ENCODE data around the gene NACA2. TPM values are rescaled to one million over a fixed set of nuclear protein-coding genes. Genes with fewer than 3 reads are reported as not detected.

Gene NACA2
- total and polyA plus RNA-seq, 2 donors (not counting 1 experiment from before 2014, with no cell fraction given): not detected

GRCh38 chr17:61578645-61579044 lies 12.4 kb downstream of the NACA2 start:
- no peak overlapping the region for H3K4me2 ChIP-seq (replicated peaks; ENCODE audit: low read depth, low read length, poor library complexity, severe bottlenecking)
- TF ChIP-seq, protein P1, sequence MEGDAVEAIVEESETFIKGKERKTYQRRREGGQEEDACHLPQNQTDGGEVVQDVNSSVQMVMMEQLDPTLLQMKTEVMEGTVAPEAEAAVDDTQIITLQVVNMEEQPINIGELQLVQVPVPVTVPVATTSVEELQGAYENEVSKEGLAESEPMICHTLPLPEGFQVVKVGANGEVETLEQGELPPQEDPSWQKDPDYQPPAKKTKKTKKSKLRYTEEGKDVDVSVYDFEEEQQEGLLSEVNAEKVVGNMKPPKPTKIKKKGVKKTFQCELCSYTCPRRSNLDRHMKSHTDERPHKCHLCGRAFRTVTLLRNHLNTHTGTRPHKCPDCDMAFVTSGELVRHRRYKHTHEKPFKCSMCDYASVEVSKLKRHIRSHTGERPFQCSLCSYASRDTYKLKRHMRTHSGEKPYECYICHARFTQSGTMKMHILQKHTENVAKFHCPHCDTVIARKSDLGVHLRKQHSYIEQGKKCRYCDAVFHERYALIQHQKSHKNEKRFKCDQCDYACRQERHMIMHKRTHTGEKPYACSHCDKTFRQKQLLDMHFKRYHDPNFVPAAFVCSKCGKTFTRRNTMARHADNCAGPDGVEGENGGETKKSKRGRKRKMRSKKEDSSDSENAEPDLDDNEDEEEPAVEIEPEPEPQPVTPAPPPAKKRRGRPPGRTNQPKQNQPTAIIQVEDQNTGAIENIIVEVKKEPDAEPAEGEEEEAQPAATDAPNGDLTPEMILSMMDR (IDR thresholded peaks at IDR 0.05): no peak
- no peak for TF ChIP-seq EZH2 (IDR thresholded peaks at IDR 0.05; ENCODE audit: borderline replicate concordance, insufficient read depth, low read depth, low read length, poor library complexity, severe bottlenecking)
- no peaks in the 10 kb centered on the region for H4K20me1 ChIP-seq (ENCODE audit: control insufficient read depth, insufficient read depth, low read length, poor library complexity, severe bottlenecking)
- H3K27ac Mint-ChIP-seq: no peak overlapping the region
- no peak overlapping the region for H3K4me3 Mint-ChIP-seq
- no peaks in the 10 kb centered on the region for H3K9me3 Mint-ChIP-seq (ENCODE audit: insufficient read depth)
- H3K27me3 Mint-ChIP-seq: peaks cover 42% of the 10 kb centered on the region
- ChIA-PET CTCF (no interaction called here), POLR2A (no interaction called here)
- H2AFZ ChIP-seq (ENCODE audit: insufficient read depth, low read depth, low read length, poor library complexity, severe bottlenecking): no peak overlapping the region
- WGBS (ENCODE audit: insufficient coverage): no CpG with 5 or more reads among the region's 4 CpGs
- no peak overlapping the region for H3K4me3 ChIP-seq (ENCODE audit: control extremely low read depth in 1 of 5, extremely low read depth in 1 of 5, insufficient read depth in 1 of 5, low read depth in 2 of 5, low read length in 4 of 5)
- intact Hi-C loops (cut with micrococcal nuclease): no loop called here
- no peaks in the 10 kb centered on the region for H3K4me1 Mint-ChIP-seq
- DNase-seq (no peak), ATAC-seq (ENCODE audit: low read depth) (no peak)
- peaks cover 0 to 5% (median 4%) of the 10 kb centered on the region in 4 experiments for H3K27me3 ChIP-seq (replicated peaks in 1 of 4; ENCODE audit: control extremely low read depth in 1 of 4, control insufficient read depth in 3 of 4, insufficient read depth in 4 of 4, low read length in 3 of 4)
- no peaks in the 10 kb centered on the region for H3K36me3 ChIP-seq (replicated peaks in 1 of 2; ENCODE audit: control extremely low read depth in 1 of 2, control insufficient read depth in 1 of 2, extremely low read depth in 1 of 2, insufficient read depth in 2 of 2, low read length in 1 of 2)
- H3K9ac ChIP-seq (ENCODE audit: low read length): no peak overlapping the region
- H3K9me3 ChIP-seq (ENCODE audit: control extremely low read depth in 1 of 3, control insufficient read depth in 2 of 3, insufficient read depth in 1 of 3, low read length in 2 of 3): no peaks in the 10 kb centered on the region
- no peaks in the 10 kb centered on the region for H3K4me1 ChIP-seq (ENCODE audit: control insufficient read depth in 2 of 2, insufficient read depth in 2 of 2, low read length in 2 of 2)
- no peak overlapping the region for H3K27ac ChIP-seq (ENCODE audit: low read length in 2 of 2)
- no peaks in the 10 kb centered on the region for H3K79me2 ChIP-seq (ENCODE audit: control insufficient read depth, insufficient read depth, low read length)

GRCh38 chr17:61575983-61576382 lies 15.0 kb downstream of the NACA2 start:
- ChIA-PET CTCF (no interaction called here), POLR2A (no interaction called here)
- peaks cover 0 to 5% (median 4%) of the 10 kb centered on the region in 4 experiments for H3K27me3 ChIP-seq (replicated peaks in 1 of 4; ENCODE audit: control extremely low read depth in 1 of 4, control insufficient read depth in 3 of 4, insufficient read depth in 4 of 4, low read length in 3 of 4)
- Mint-ChIP-seq H3K4me1 (no peaks in the 10 kb centered on the region), H3K4me3 (no peak overlapping the region), H3K9me3 (ENCODE audit: insufficient read depth) (no peaks in the 10 kb centered on the region), H3K27ac (no peak overlapping the region), H3K27me3 (peaks cover 43% of the 10 kb centered on the region)
- no peaks in the 10 kb centered on the region for H3K4me1 ChIP-seq (ENCODE audit: control insufficient read depth in 2 of 2, insufficient read depth in 2 of 2, low read length in 2 of 2)
- ATAC-seq (ENCODE audit: low read depth) (no peak), DNase-seq (no peak)
- no peaks in the 10 kb centered on the region for H3K36me3 ChIP-seq (replicated peaks in 1 of 2; ENCODE audit: control extremely low read depth in 1 of 2, control insufficient read depth in 1 of 2, extremely low read depth in 1 of 2, insufficient read depth in 2 of 2, low read length in 1 of 2)
- H3K79me2 ChIP-seq (ENCODE audit: control insufficient read depth, insufficient read depth, low read length): no peaks in the 10 kb centered on the region
- TF ChIP-seq, protein P1 (IDR thresholded peaks at IDR 0.05): no peak
- TF ChIP-seq EZH2 (IDR thresholded peaks at IDR 0.05; ENCODE audit: borderline replicate concordance, insufficient read depth, low read depth, low read length, poor library complexity, severe bottlenecking): no peak
- H3K9ac ChIP-seq (ENCODE audit: low read length): no peak overlapping the region
- no peak overlapping the region for H2AFZ ChIP-seq (ENCODE audit: insufficient read depth, low read depth, low read length, poor library complexity, severe bottlenecking)
- H3K9me3 ChIP-seq (ENCODE audit: control extremely low read depth in 1 of 3, control insufficient read depth in 2 of 3, insufficient read depth in 1 of 3, low read length in 2 of 3): no peaks in the 10 kb centered on the region
- H3K4me2 ChIP-seq (replicated peaks; ENCODE audit: low read depth, low read length, poor library complexity, severe bottlenecking): no peak overlapping the region
- no peaks in the 10 kb centered on the region for H4K20me1 ChIP-seq (ENCODE audit: control insufficient read depth, insufficient read depth, low read length, poor library complexity, severe bottlenecking)
- intact Hi-C loops (cut with micrococcal nuclease): no loop called here
- no CpG with 5 or more reads among the region's 2 CpGs for WGBS (ENCODE audit: insufficient coverage)
- H3K4me3 ChIP-seq (ENCODE audit: control extremely low read depth in 1 of 5, extremely low read depth in 1 of 5, insufficient read depth in 1 of 5, low read depth in 2 of 5, low read length in 4 of 5): no peak overlapping the region
- no peak overlapping the region for H3K27ac ChIP-seq (ENCODE audit: low read length in 2 of 2)

Data from B cell (primary cell).